ENCODE data around the gene PPP1R9A.

The PPP1R9A gene

GRCh38 chr7:94907026-94907810 lies at the start of gene PPP1R9A:
TSS of gene PPP1R9A (plus strand) at chr7:94907594. CDS start at chr7:94910114, 2,520 bp downstream.
- DNase-seq = peak; percentile 30

- DNase-seq = no peak
Observed at GRCh38 chr7:94871132-94871531, 36.3 kb upstream of the PPP1R9A start.

GRCh38 chr7:94873239-94873638 lies 34.2 kb upstream of the PPP1R9A start:
- DNase-seq = no peak

- DNase-seq = no peak
Observed at GRCh38 chr7:94874036-94874785, 33.2 kb upstream of the PPP1R9A start.

- no peak for DNase-seq
Observed at GRCh38 chr7:94875201-94875600, 32.2 kb upstream of the PPP1R9A start.

GRCh38 chr7:94877731-94878670 lies 29.4 kb upstream of the PPP1R9A start:
- DNase-seq = no peak

GRCh38 chr7:94882891-94883290 lies 24.5 kb upstream of the PPP1R9A start:
- no peak for DNase-seq

- no peak for DNase-seq
Observed at GRCh38 chr7:94883616-94884015, 23.8 kb upstream of the PPP1R9A start.

GRCh38 chr7:94888551-94888950 lies 18.8 kb upstream of the PPP1R9A start:
- peak; percentile 10 for DNase-seq

- DNase-seq = no peak
Observed at GRCh38 chr7:94888995-94889523, 18.3 kb upstream of the PPP1R9A start.

- DNase-seq = no peak
Observed at GRCh38 chr7:94890216-94890615, 17.2 kb upstream of the PPP1R9A start.

- no peak for DNase-seq
Observed at GRCh38 chr7:94893661-94894060, 13.7 kb upstream of the PPP1R9A start.

GRCh38 chr7:94897541-94897940 lies 9.9 kb upstream of the PPP1R9A start:
- no peak for DNase-seq

- DNase-seq = no peak
Observed at GRCh38 chr7:94898340-94898739, 9.1 kb upstream of the PPP1R9A start.

- no peak for DNase-seq
Observed at GRCh38 chr7:94901981-94902380, 5.4 kb upstream of the PPP1R9A start.

GRCh38 chr7:94903971-94904370 lies 3.4 kb upstream of the PPP1R9A start:
- DNase-seq = no peak

GRCh38 chr7:94904982-94905381 lies 2.4 kb upstream of the PPP1R9A start:
- no peak for DNase-seq

- DNase-seq = no peak
Observed at GRCh38 chr7:94906065-94906851, 1.1 kb upstream of the PPP1R9A start.

- peak; percentile 65 for DNase-seq
Observed at GRCh38 chr7:94907811-94908322, 473 bp downstream of the PPP1R9A start.

GRCh38 chr7:94908323-94909178 lies 1.2 kb downstream of the PPP1R9A start:
- DNase-seq = peak; percentile 57

- no peak for DNase-seq
Observed at GRCh38 chr7:94909179-94909466, 1.7 kb downstream of the PPP1R9A start.

Measured in NCI-H1105 (cell line).